Measurements from ENCODE around the gene ZFYVE19. TPM values are rescaled to one million over a fixed set of nuclear protein-coding genes. Genes with fewer than 3 reads are reported as not detected.

Gene ZFYVE19
- total and polyA plus RNA-seq, 2 of the 13 experiments (the other 11 are each of a cell fraction or from before 2014, with no cell fraction given) = 23.3 to 44.0 TPM

GRCh38 chr15:40775007-40775406 is 31.9 kb upstream of the ZFYVE19 start:
- Histone ChIP-seq H3K9ac (ENCODE audit: insufficient read depth, low read depth, low read length) (no peak overlapping the region), H3K27me3 (ENCODE audit: control insufficient read depth in 1 of 2, insufficient read depth in 2 of 2, low read length in 2 of 2) (no peaks in the 10 kb centered on the region), H3K36me3 (replicated peaks in 1 of 2; ENCODE audit: control insufficient read depth in 1 of 2, insufficient read depth in 2 of 2, low read length in 2 of 2) (peaks cover 35 to 64% of the 10 kb centered on the region in 2 experiments; a peak in 4 of 5 replicates), H3K4me2 (ENCODE audit: low read depth, low read length) (no peak overlapping the region), H4K20me1 (ENCODE audit: insufficient read depth, low read length) (no peaks in the 10 kb centered on the region), H3K79me2 (ENCODE audit: insufficient read depth, low read length) (no peaks in the 10 kb centered on the region), H3K4me3 (replicated peaks in 1 of 3; ENCODE audit: insufficient read depth in 1 of 3, low read depth in 2 of 3, low read length in 3 of 3) (no peak overlapping the region), H3K4me1 (ENCODE audit: insufficient read depth, low read length) (no peaks in the 10 kb centered on the region), H2AFZ (ENCODE audit: low read length) (no peak overlapping the region), H3K27ac (ENCODE audit: extremely low read length, insufficient read depth, low read length) (no peak overlapping the region), H3K9me3 (ENCODE audit: low read length) (no peaks in the 10 kb centered on the region)
- intact Hi-C loops (cut with micrococcal nuclease; ENCODE audit: unreplicated experiment) = no loop called here
- FAIRE-seq = no peak
- in situ Hi-C loops (cut with HindIII; ENCODE audit: extremely low pct_ligation_motif_present, low pct_unique_long_range_greater_than_20kb) = no loop called here
- no peak for ATAC-seq
- no TSS peak for BruUV-seq (replicated peaks)
- DNase-seq (ENCODE audit: low spot score) = no peak
- POLR2A ChIA-PET = no interaction called here
- WGBS (ENCODE audit: low lambda C conversion rate) = 92% methylated on average over 7 of the region's 10 CpGs
- no peak for TF ChIP-seq FOXK1 (CRISPR knock-in tag; IDR thresholded peaks at IDR 0.05; ENCODE audit: borderline replicate concordance, low read depth)
- TF ChIP-seq ZNF30 (CRISPR knock-in tag; IDR thresholded peaks at IDR 0.05) = no peak
- no peak for TF ChIP-seq TFAP4 (IDR thresholded peaks at IDR 0.05; ENCODE audit: borderline replicate concordance, low read depth)
- no peak for TF ChIP-seq ZNF292 (CRISPR knock-in tag; IDR thresholded peaks at IDR 0.05; ENCODE audit: borderline replicate concordance, low read depth)
- TF ChIP-seq ZNF446 (CRISPR knock-in tag; IDR thresholded peaks at IDR 0.05) = no peak
- TF ChIP-seq U2AF1 (optimal IDR thresholded peaks at IDR 0.05; ENCODE audit: low read depth, low read length) = no peak
- TF ChIP-seq MEF2D (CRISPR knock-in tag; IDR thresholded peaks at IDR 0.05) = no peak
- TF ChIP-seq SP140L (CRISPR knock-in tag; IDR thresholded peaks at IDR 0.05; ENCODE audit: borderline replicate concordance) = no peak
- no peak for TF ChIP-seq TMF1 (CRISPR knock-in tag; IDR thresholded peaks at IDR 0.05; ENCODE audit: low read depth)
- TF ChIP-seq ZFP36 (IDR thresholded peaks at IDR 0.05; ENCODE audit: borderline replicate concordance, low read depth, low read length, partially characterized antibody) = no peak
- TF ChIP-seq RELA (CRISPR knock-in tag; IDR thresholded peaks at IDR 0.05) = no peak
- TF ChIP-seq ZNF513 (CRISPR knock-in tag; conservative IDR thresholded peaks at IDR 0.05) = no peak
- TF ChIP-seq NR1H2 (CRISPR knock-in tag; IDR thresholded peaks at IDR 0.05; ENCODE audit: borderline replicate concordance, low read depth) = no peak
- no peak for TF ChIP-seq ZNF564 (CRISPR knock-in tag; IDR thresholded peaks at IDR 0.05)
- TF ChIP-seq KDM6A (CRISPR knock-in tag; IDR thresholded peaks at IDR 0.05; ENCODE audit: low read depth) = no peak
- TF ChIP-seq PHF5A (CRISPR knock-in tag; IDR thresholded peaks at IDR 0.05; ENCODE audit: low read depth, unreplicated experiment) = no peak
- CTCF ChIA-PET (ENCODE audit: low intra/inter-chr PET ratio, low total read pairs) = no interaction called here

Measured in HepG2 (cell line).